Adrenal gland (tissue), 5 donors: ENCODE measurements around the gene AZU1.

Source experiments
- CTCF ChIP-seq, 6 experiments: fragments of 450-650 bp in 4 of 6; fragments of 200-600 bp in 2 of 6; sonication (generic) in 1 of 6; IDR thresholded peaks; 1 replicate in 5 of 6; 2 replicates in 1 of 6; pipeline versions ENCODE4 v1.5.1 to v1.8.0; 2016 to 2021; ENCODE audit warnings: antibody characterized with exemption in 6 of 6, mild to moderate bottlenecking in 2 of 6, moderate library complexity in 1 of 6
- POLR2A ChIP-seq, 2 donors: fragments of 450-650 bp; IDR thresholded peaks; one replicate each; pipeline ENCODE4 v1.6.1; 2017; ENCODE audit warnings: antibody characterized with exemption in 2 of 2, mild to moderate bottlenecking in 2 of 2, moderate library complexity in 1 of 2
- donor health status: DM: no; HTN: no; CAD: no.

- TF ChIP-seq POLR2A (IDR thresholded peaks at IDR 0.05): no peak
- no peak for TF ChIP-seq CTCF (IDR thresholded peaks at IDR 0.05)
Observed at GRCh38 chr19:848386-848921, 20.8 kb downstream of the AZU1 start.
